K562 (cell line): Measurements from ENCODE around the gene TRIM36. TPM values are rescaled to one million over a fixed set of nuclear protein-coding genes. Genes with fewer than 3 reads are reported as not detected.

Source experiments
- ATAC-seq: fragments of 200-7000 bp; cut with Tn5 transposase; 3 replicates; pipeline ENCODE4 v1.9.1; 2020; ENCODE audit warnings: moderate library complexity
- BruUV-seq: library from RNA; stranded (reverse); fragments of 400-500 nt; replicated peaks from 2 replicates; lab custom pipeline; 2021; lab: Mats Ljungman, UMichigan
- CTCF ChIA-PET: fragments of 300-600 bp; formaldehyde crosslinking; extraction: SDS; loops from one replicate; lab custom pipeline; 2021; ENCODE audit warnings: low intra/inter-chr PET ratio; lab: Yijun Ruan, JAX
- POLR2A ChIA-PET: fragments of 300-600, 350-650 bp; sonication (Branson Sonifier 250); formaldehyde crosslinking; extraction: SDS; loops from one replicate; lab custom pipeline; 2021; ENCODE audit warnings: antibody characterized with exemption, inconsistent platforms; lab: Yijun Ruan, JAX
- DNase-seq, 4 experiments: peaks; one replicate each; pipeline versions ENCODE4 v3.0.0 to v3.0.0-alpha.2; 2011 to 2018; ENCODE audit warnings: low spot score in 3 of 4, mixed read lengths in 3 of 4; ENCODE audit errors: extremely low read depth in 1 of 4
- FAIRE-seq: peaks from 2 replicates; lab custom pipeline; 2011; peaks lifted over from hg19 to GRCh38; lab: Jason Lieb, UNC
- H2AFZ ChIP-seq: 2 replicates; pipeline ENCODE4 v1.6.0; 2011; ENCODE audit warnings: low read depth, low read length, control low read depth, inconsistent platforms
- H3K27ac ChIP-seq: fragments of 200-600 bp; 3 replicates; pipeline ENCODE4 v1.8.0; 2011; ENCODE audit warnings: low read depth, mild to moderate bottlenecking, control low read depth, inconsistent platforms, low read length, moderate library complexity, mixed read lengths; ENCODE audit errors: extremely low read depth
- H3K27me3 ChIP-seq, 2 experiments: fragments of 300-600 bp in 1 of 2; 2 replicates in 1 of 2; 3 replicates in 1 of 2; pipeline versions ENCODE4 v1.6.0 to v1.8.0; 2011; ENCODE audit warnings: inconsistent platforms in 2 of 2, low read length in 2 of 2, mild to moderate bottlenecking in 1 of 2, mixed read lengths in 1 of 2, moderate library complexity in 1 of 2; ENCODE audit not compliant: control insufficient read depth in 2 of 2, insufficient read depth in 2 of 2
- H3K36me3 ChIP-seq: fragments of 300-600 bp; 3 replicates; pipeline ENCODE4 v1.8.0; 2011; ENCODE audit warnings: mild to moderate bottlenecking, low read length, inconsistent platforms; ENCODE audit not compliant: control insufficient read depth, insufficient read depth
- H3K4me1 ChIP-seq, 2 experiments: fragments of 200-600 bp in 1 of 2; replicated peaks in 1 of 2; 2 replicates in 1 of 2; 3 replicates in 1 of 2; pipeline versions ENCODE4 v1.5.1 to v1.8.0; 2011; ENCODE audit warnings: inconsistent platforms in 2 of 2, low read length in 2 of 2, mild to moderate bottlenecking in 1 of 2, mixed read lengths in 1 of 2, moderate library complexity in 1 of 2; ENCODE audit not compliant: control insufficient read depth in 2 of 2, insufficient read depth in 2 of 2
- H3K4me2 ChIP-seq: 2 replicates; pipeline ENCODE4 v1.6.1; 2011; ENCODE audit warnings: low read length, control low read depth, inconsistent platforms, mixed read lengths; ENCODE audit not compliant: insufficient read depth
- H3K4me3 ChIP-seq: fragments of 200-600 bp; sonication (generic), shearing (Covaris generic); 2 replicates; pipeline ENCODE4 v1.5.1; 2016; ENCODE audit warnings: control low read depth, inconsistent platforms
- H3K79me2 ChIP-seq: fragments of 200-600 bp; 3 replicates; pipeline ENCODE4 v1.8.0; 2011; ENCODE audit warnings: low read length, inconsistent platforms; ENCODE audit not compliant: control insufficient read depth, insufficient read depth
- H3K9ac ChIP-seq, 2 experiments: 2 replicates each; pipeline versions ENCODE4 v1.6.0 to v1.6.1; 2011; ENCODE audit warnings: low read depth in 2 of 2, low read length in 2 of 2, control low read depth in 1 of 2, inconsistent platforms in 1 of 2, mild to moderate bottlenecking in 1 of 2, mixed read lengths in 1 of 2; ENCODE audit not compliant: insufficient read depth in 1 of 2
- H3K9me1 ChIP-seq: one replicate; pipeline ENCODE4 v1.6.0; 2011; ENCODE audit warnings: inconsistent platforms, mild to moderate bottlenecking, low read length, moderate library complexity; ENCODE audit not compliant: control insufficient read depth, insufficient read depth
- H3K9me3 ChIP-seq: replicated peaks from 2 replicates; pipeline ENCODE4 v1.5.1; 2011; ENCODE audit warnings: low read depth, low read length, inconsistent platforms; ENCODE audit not compliant: control insufficient read depth, insufficient read depth
- H4K20me1 ChIP-seq: replicated peaks from 2 replicates; pipeline ENCODE4 v1.6.1; 2011; ENCODE audit warnings: low read length, inconsistent platforms, mixed read lengths; ENCODE audit not compliant: control insufficient read depth, insufficient read depth
- CEBPB ChIP-seq: fragments of 450-650 bp; IDR thresholded peaks from 2 replicates; pipeline ENCODE4 v1.6.1; 2016; ENCODE audit warnings: missing genetic modification characterization, missing compliant biosample characterization
- CREBBP ChIP-seq: IDR thresholded peaks from one replicate; pipeline ENCODE4 v1.6.1; 2012; ENCODE audit warnings: low read depth, mild to moderate bottlenecking, control low read depth, inconsistent platforms, low read length
- EWSR1 ChIP-seq: fragments of 450-650 bp; IDR thresholded peaks from 2 replicates; pipeline ENCODE4 v1.6.1; 2018; ENCODE audit warnings: borderline replicate concordance, mild to moderate bottlenecking, low read depth, moderate library complexity; ENCODE audit not compliant: partially characterized antibody
- MGA ChIP-seq: fragments of 450-650 bp; IDR thresholded peaks from 2 replicates; pipeline ENCODE4 v1.6.1; 2016; ENCODE audit warnings: mild to moderate bottlenecking, moderate library complexity
- NFYB ChIP-seq: IDR thresholded peaks from 2 replicates; pipeline ENCODE4 v1.6.1; 2011; ENCODE audit warnings: mild to moderate bottlenecking, moderate library complexity; ENCODE audit not compliant: insufficient read length; ENCODE audit errors: extremely low read depth
- ZNF165 ChIP-seq: fragments of 250-450 bp; sonication (Bioruptor Pico); IDR thresholded peaks from 2 replicates; pipeline ENCODE4 v1.4.0; 2020; ENCODE audit warnings: borderline replicate concordance
- ZNF324 ChIP-seq: fragments of 250-450 bp; sonication (Bioruptor Pico); IDR thresholded peaks from 2 replicates; pipeline ENCODE4 v1.4.0; 2020; ENCODE audit warnings: mild to moderate bottlenecking
- WGBS: fragments of 100-300 bp; shearing (Covaris generic); methylation state at CpG from one replicate; pipeline ENCODE4 v1.1.6; 2016; ENCODE audit warnings: low coverage, mixed read lengths; ENCODE audit not compliant: insufficient coverage; ENCODE audit errors: missing lambda C conversion rate; 5-methylcytosine and 5-hydroxymethylcytosine counted together
- in situ Hi-C: fragments of 300-500 bp; cut with MboI; formaldehyde crosslinking; loops from 4 replicates; pipeline ENCODE4 v1.15.0; 2018; ENCODE audit warnings: inconsistent platforms, mixed read lengths
- intact Hi-C: fragments of 100-400 bp; cut with micrococcal nuclease; formaldehyde crosslinking; loops from 2 replicates; pipeline ENCODE4 v1.14.2; 2022
- polyA plus RNA-seq, 8 experiments: library from polyadenylated mRNA; depleted of rRNA in 4 of 8; stranded (reverse) in 5 of 8; unstranded in 3 of 8; fragments of >200 nt; fragmentation: Nextera tagmentation in 2 of 8; fragmentation: Illumina TruSeq in 1 of 8; extraction: Ambion mirVana in 2 of 8; extraction: Trizol in 1 of 8; gene quantifications; 2 replicates each; pipeline versions ENCODE4 v1.2.1 to v1.2.3, GENCODE V29; 2011 to 2014; ENCODE audit warnings: inconsistent platforms in 1 of 8, missing spikeins in 1 of 8
- total RNA-seq, 7 experiments: library from RNA; depleted of rRNA in 6 of 7; stranded (reverse); fragments of >200 nt in 6 of 7; fragmentation: Illumina TruSeq in 2 of 7; extraction: Trizol in 2 of 7; gene quantifications; 2 replicates each; pipeline versions ENCODE4 v1.2.1 to v1.2.3, GENCODE V29; 2011 to 2021; ENCODE audit warnings: low replicate concordance in 1 of 7

The TRIM36 gene
- total and polyA plus RNA-seq, 9 of the 15 experiments (the other 6 are each of a cell fraction or from before 2014, with no cell fraction given): 0.10 to 0.71 (median 0.31) TPM

- H3K9me1 ChIP-seq: no peaks in the 10 kb centered on the region
- ATAC-seq (no peak), DNase-seq (no peak), FAIRE-seq (no peak)
- H3K27me3 ChIP-seq: no peaks in the 10 kb centered on the region; a peak in 1 of 5 replicates
- no peaks in the 10 kb centered on the region for H4K20me1 ChIP-seq
- no peaks in the 10 kb centered on the region for H3K4me1 ChIP-seq
- no TSS peak for BruUV-seq
- in situ Hi-C loops (no loop called here), intact Hi-C loops (no loop called here)
- POLR2A ChIA-PET: no interaction called here
- no peak overlapping the region for H2AFZ ChIP-seq
- H3K4me2 ChIP-seq: no peak overlapping the region
- no peak overlapping the region for H3K27ac ChIP-seq
- no peaks in the 10 kb centered on the region for H3K79me2 ChIP-seq
- H3K9me3 ChIP-seq: no peaks in the 10 kb centered on the region
- TF ChIP-seq CREBBP: no peak
- no peak for TF ChIP-seq EWSR1
- no peak for TF ChIP-seq MGA
- TF ChIP-seq ZNF324: no peak
- no peak for TF ChIP-seq NFYB
- TF ChIP-seq CEBPB: no peak
- TF ChIP-seq ZNF165: no peak
- no peaks in the 10 kb centered on the region for H3K36me3 ChIP-seq
- CTCF ChIA-PET: no interaction called here
- 0% methylated on average over 6 of the region's 6 CpGs for WGBS
- H3K4me3 ChIP-seq: no peak overlapping the region
- no peak overlapping the region for H3K9ac ChIP-seq
These were observed 69.3 kb downstream of the TRIM36 start for GRCh38 chr5:115100319-115100955.
